Breast epithelium (tissue), 3 donors: ENCODE measurements around the gene BCL11B.

Experiments
- POLR2A ChIP-seq: fragments of 450-650 bp; IDR thresholded peaks from one replicate; pipeline ENCODE4 v1.6.1; 2016; ENCODE audit warnings: antibody characterized with exemption, mild to moderate bottlenecking, moderate library complexity
- POLR2AphosphoS5 ChIP-seq, 3 donors: sonication (generic); formaldehyde crosslinking; IDR thresholded peaks; one replicate each; pipeline ENCODE4 v1.6.1; 2017; ENCODE audit warnings: antibody characterized with exemption in 3 of 3
- TF ChIP-seq, protein P1 (sequence below), 3 donors: fragments of 450-650 bp; IDR thresholded peaks; one replicate each; pipeline ENCODE4 v1.5.1; 2016 to 2017; ENCODE audit warnings: antibody characterized with exemption in 3 of 3, mild to moderate bottlenecking in 3 of 3, moderate library complexity in 3 of 3

GRCh38 chr14:99260587-99261551, 11.1 kb downstream of the BCL11B start:
- TF ChIP-seq, protein P1, sequence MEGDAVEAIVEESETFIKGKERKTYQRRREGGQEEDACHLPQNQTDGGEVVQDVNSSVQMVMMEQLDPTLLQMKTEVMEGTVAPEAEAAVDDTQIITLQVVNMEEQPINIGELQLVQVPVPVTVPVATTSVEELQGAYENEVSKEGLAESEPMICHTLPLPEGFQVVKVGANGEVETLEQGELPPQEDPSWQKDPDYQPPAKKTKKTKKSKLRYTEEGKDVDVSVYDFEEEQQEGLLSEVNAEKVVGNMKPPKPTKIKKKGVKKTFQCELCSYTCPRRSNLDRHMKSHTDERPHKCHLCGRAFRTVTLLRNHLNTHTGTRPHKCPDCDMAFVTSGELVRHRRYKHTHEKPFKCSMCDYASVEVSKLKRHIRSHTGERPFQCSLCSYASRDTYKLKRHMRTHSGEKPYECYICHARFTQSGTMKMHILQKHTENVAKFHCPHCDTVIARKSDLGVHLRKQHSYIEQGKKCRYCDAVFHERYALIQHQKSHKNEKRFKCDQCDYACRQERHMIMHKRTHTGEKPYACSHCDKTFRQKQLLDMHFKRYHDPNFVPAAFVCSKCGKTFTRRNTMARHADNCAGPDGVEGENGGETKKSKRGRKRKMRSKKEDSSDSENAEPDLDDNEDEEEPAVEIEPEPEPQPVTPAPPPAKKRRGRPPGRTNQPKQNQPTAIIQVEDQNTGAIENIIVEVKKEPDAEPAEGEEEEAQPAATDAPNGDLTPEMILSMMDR (IDR thresholded peaks at IDR 0.05), result no peak
- TF ChIP-seq POLR2A (no peak), POLR2AphosphoS5 (IDR thresholded peaks at IDR 0.05) (no peak)
